GM06990 (cell line): ENCODE data around the gene C2orf72.
"Not testable (repeated sequence)": the region's sequence is repeated elsewhere in the genome, so short reads cannot be mapped to it uniquely, and the experiment has no call there.

Source experiments
- DNase-seq: peaks from one replicate; pipeline ENCODE4 v3.0.0-alpha.2; 2011; ENCODE audit not compliant: insufficient read length; ENCODE audit errors: extremely low read depth
- H3K27me3 ChIP-seq: replicated peaks from 2 replicates; pipeline ENCODE4 v1.6.0; 2011; ENCODE audit warnings: low read length; ENCODE audit not compliant: control insufficient read depth, insufficient read depth
- H3K36me3 ChIP-seq: 2 replicates; pipeline ENCODE4 v1.5.1; 2011; ENCODE audit warnings: low read length; ENCODE audit not compliant: control insufficient read depth, insufficient read depth
- H3K4me3 ChIP-seq: replicated peaks from 2 replicates; pipeline ENCODE4 v1.5.1; 2011; ENCODE audit warnings: low read depth, mild to moderate bottlenecking, control low read depth, low read length
- TF ChIP-seq, protein P1 (sequence below): IDR thresholded peaks from 2 replicates; pipeline ENCODE4 v1.5.1; 2011; ENCODE audit warnings: low read length, control low read depth, mild to moderate bottlenecking, inconsistent platforms; ENCODE audit not compliant: insufficient read depth, poor library complexity, severe bottlenecking

Gene C2orf72

DNA sequence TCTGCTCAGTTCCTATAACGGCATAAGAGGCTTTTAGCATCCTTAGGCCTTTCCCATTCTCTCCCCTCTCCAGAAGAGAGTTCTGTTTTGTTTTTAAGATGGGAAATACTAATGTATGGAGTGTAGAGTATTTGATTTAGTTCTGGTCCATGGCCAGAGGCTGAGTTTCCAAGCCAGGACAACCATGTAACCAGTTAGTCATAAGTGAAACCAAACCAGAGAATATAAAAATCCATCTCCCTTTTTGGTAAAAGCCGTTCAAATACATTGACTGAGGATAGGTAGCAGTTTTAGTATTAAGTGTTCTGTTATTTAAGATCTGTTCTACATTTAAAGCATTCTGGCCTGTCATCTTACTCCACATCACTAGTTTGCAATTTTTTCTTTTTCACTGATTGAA, 22.4 kb downstream of the C2orf72 start:
- Histone ChIP-seq H3K27me3 (no peaks in the 10 kb centered on the region), H3K4me3 (no peak overlapping the region), H3K36me3 (peaks cover 2% of the 10 kb centered on the region)
- DNase-seq, result no peak
- TF ChIP-seq, protein P1, sequence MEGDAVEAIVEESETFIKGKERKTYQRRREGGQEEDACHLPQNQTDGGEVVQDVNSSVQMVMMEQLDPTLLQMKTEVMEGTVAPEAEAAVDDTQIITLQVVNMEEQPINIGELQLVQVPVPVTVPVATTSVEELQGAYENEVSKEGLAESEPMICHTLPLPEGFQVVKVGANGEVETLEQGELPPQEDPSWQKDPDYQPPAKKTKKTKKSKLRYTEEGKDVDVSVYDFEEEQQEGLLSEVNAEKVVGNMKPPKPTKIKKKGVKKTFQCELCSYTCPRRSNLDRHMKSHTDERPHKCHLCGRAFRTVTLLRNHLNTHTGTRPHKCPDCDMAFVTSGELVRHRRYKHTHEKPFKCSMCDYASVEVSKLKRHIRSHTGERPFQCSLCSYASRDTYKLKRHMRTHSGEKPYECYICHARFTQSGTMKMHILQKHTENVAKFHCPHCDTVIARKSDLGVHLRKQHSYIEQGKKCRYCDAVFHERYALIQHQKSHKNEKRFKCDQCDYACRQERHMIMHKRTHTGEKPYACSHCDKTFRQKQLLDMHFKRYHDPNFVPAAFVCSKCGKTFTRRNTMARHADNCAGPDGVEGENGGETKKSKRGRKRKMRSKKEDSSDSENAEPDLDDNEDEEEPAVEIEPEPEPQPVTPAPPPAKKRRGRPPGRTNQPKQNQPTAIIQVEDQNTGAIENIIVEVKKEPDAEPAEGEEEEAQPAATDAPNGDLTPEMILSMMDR, result no peak

- TF ChIP-seq, protein P1, result no peak
- no peaks in the 10 kb centered on the region for H3K27me3 ChIP-seq
- DNase-seq, result no peak
- H3K4me3 ChIP-seq, result no peak overlapping the region
- H3K36me3 ChIP-seq, result peaks cover 6% of the 10 kb centered on the region
Observed at GRCh38 chr2:231062776-231063175, 25.5 kb downstream of the C2orf72 start.

DNA sequence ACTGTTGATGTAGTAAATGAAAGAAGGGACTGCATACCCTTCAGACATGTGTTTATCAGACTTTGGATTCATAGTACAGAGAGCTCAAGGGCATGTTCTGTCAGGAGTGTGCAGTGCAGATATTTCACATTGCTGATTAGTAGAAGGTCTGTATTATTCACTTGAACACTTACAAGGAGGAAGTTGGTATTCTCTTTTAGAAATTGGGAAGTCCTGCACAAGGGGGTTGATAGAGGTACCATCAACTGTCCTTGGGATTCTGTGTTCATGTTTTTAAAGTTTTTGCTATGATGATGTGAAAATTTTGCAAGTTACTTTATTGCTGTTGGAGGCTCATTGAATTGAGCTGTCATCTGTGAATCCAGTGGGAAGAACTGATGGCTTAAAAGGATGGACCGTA, 26.0 kb downstream of the C2orf72 start:
- H3K36me3 ChIP-seq, result peaks cover 10% of the 10 kb centered on the region

DNA sequence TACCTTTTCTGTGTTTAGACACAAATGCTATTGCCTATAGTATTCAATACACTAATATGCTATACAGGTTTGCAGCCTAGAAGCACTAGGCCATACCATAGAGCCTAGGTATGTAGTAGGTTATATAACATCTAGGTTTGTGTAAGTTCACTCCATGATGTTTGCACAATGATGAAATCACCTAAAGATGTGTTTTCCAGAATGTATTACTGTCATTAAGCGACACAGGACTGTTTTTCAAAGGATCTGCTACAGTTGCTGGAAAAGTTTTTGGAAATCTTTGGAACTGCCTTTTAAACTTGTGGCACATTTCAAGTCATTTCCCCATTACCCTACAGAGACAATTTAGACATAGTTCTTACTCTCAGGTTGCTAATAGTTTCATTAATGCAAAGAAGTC, 28.6 kb downstream of the C2orf72 start:
- Histone ChIP-seq H3K4me3 (no peak overlapping the region), H3K36me3 (peaks cover 10% of the 10 kb centered on the region), H3K27me3 (no peaks in the 10 kb centered on the region)
- TF ChIP-seq, protein P1, result no peak
- DNase-seq, result no peak

More for the DNA sequence above, 26.0 kb downstream of the C2orf72 start:
- Histone ChIP-seq H3K4me3 (no peak overlapping the region), H3K27me3 (no peaks in the 10 kb centered on the region)
- no peak for DNase-seq
- TF ChIP-seq, protein P1, result no peak

DNA sequence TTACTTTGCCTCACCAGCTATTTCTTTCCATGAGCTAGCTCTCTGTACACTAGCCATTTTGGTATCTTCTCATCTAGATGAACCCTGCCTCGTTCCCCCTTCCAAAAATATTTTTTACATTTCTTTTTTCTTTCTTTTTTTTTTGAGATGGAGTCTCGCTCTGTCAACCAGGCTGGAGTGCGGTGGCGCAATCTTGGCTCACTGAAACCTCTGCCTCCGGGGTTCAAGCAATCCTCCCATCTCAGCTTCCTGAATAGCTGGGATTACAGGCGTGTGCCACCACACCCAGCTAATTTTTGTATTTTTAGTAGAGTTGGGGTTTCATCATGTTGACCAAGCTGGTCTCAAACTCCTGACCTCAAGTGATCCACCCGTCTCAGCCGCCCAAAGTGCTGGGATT, 30.2 kb downstream of the C2orf72 start:
- H3K36me3 ChIP-seq, H3K4me3 ChIP-seq, DNase-seq, H3K27me3 ChIP-seq: not testable (repeated sequence)

DNA sequence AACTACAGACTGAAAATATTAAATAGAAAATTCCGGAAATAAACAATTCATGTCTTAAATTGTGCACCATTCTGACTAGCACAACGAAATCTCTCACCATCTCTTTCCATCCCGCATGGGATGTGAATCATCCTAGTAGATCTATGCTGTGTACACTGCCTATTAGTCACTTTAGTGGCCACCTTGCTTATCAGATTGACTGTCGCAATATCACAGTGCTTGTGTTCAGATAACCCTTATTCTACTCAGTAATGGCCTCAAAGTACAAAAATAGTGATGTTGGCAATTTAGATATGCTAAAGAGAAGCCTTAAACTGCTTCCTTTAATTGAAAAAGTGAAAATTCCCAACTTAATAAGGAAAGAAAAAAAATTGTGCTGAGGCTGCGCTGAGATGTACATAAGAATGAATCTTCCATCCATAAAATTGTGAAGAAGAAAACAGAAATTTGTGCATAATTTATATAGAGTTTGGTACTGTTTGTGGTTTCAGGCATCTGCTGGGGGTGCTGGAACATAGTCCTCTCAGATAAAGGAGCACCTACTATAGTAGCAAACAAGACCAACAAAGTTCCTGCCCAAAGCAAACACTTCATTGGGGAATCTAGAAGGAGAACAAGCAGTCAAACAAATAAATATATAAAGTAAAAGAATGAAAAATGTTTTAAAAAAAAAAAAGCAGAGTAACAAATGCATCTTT, 31.4 kb downstream of the C2orf72 start:
- no peak for DNase-seq
- TF ChIP-seq, protein P1, result no peak
- Histone ChIP-seq H3K4me3 (no peak overlapping the region), H3K27me3 (no peaks in the 10 kb centered on the region), H3K36me3 (peaks cover 10% of the 10 kb centered on the region)
